Gastroesophageal sphincter (tissue), 4 donors: ENCODE data around the gene NOL4L. TPM values are rescaled to one million over a fixed set of nuclear protein-coding genes. Genes with fewer than 3 reads are reported as not detected.
A peak's percentile ranks its signal among the peaks of the same experiment; 100 is the strongest.

Experiments
- ATAC-seq: fragments of 150-250 bp; one replicate; pipeline ENCODE4 v1.9.1; 2016; ENCODE audit warnings: mild to moderate bottlenecking, moderate library complexity
- H3K27ac ChIP-seq, 4 donors: fragments of 200-600 bp; sonication (generic) in 3 of 4; 1 replicate in 3 of 4; 2 replicates in 1 of 4; pipeline ENCODE4 v1.5.1; 2016 to 2019
- H3K27me3 ChIP-seq: fragments of 200-600 bp; sonication (generic); one replicate; pipeline ENCODE4 v1.5.1; 2019
- H3K36me3 ChIP-seq, 2 donors: fragments of 200-600 bp; sonication (generic); one replicate each; pipeline ENCODE4 v1.5.1; 2019; ENCODE audit warnings: control low read depth in 1 of 2
- H3K4me1 ChIP-seq, 3 donors: fragments of 200-600 bp; sonication (generic); 1 replicate in 2 of 3; 2 replicates in 1 of 3; pipeline ENCODE4 v1.5.1; 2016 to 2019; ENCODE audit warnings: control low read depth in 2 of 3
- H3K4me3 ChIP-seq, 2 donors: fragments of 200-600 bp; sonication (generic); one replicate each; pipeline ENCODE4 v1.5.1; 2019; ENCODE audit warnings: mild to moderate bottlenecking in 1 of 2, moderate library complexity in 1 of 2
- H3K9me3 ChIP-seq, 3 donors: fragments of 200-600 bp; sonication (generic); one replicate each; pipeline ENCODE4 v1.5.1; 2017 to 2019; ENCODE audit warnings: control low read depth in 2 of 3
- EP300 ChIP-seq: sonication (generic); formaldehyde crosslinking; IDR thresholded peaks from one replicate; pipeline ENCODE4 v1.6.1; 2017; ENCODE audit warnings: antibody characterized with exemption, mild to moderate bottlenecking
- POLR2A ChIP-seq, 2 donors: fragments of 450-650 bp; IDR thresholded peaks; one replicate each; pipeline ENCODE4 v1.6.1; 2017; ENCODE audit warnings: antibody characterized with exemption in 2 of 2, mild to moderate bottlenecking in 2 of 2, moderate library complexity in 1 of 2
- POLR2AphosphoS5 ChIP-seq: sonication (generic); formaldehyde crosslinking; IDR thresholded peaks from one replicate; pipeline ENCODE4 v1.6.1; 2017; ENCODE audit warnings: antibody characterized with exemption
- WGBS, 2 donors: methylation state at CpG; one replicate each; pipeline ENCODE4 v1.1.5; 2018; ENCODE audit warnings: low coverage in 1 of 2; 5-methylcytosine and 5-hydroxymethylcytosine counted together
- total RNA-seq, 4 donors: library from RNA; depleted of rRNA; stranded (reverse); fragments of >200 nt; gene quantifications; one replicate each; pipeline ENCODE4 v1.1.0, GENCODE V29; 2016
- TF ChIP-seq, protein P1 (sequence below), 4 experiments: fragments of 200-600 bp in 2 of 4; fragments of 450-650 bp in 2 of 4; sonication (generic) in 1 of 4; IDR thresholded peaks; one replicate each; pipeline ENCODE4 v1.5.1; 2017 to 2019; ENCODE audit warnings: antibody characterized with exemption in 4 of 4, mild to moderate bottlenecking in 2 of 4, moderate library complexity in 2 of 4

NOL4L gene
- total RNA-seq, 4 donors from 2014 or later = 9.0 to 14.7 (median 10.8) TPM

- peaks cover 28% of the 10 kb centered on the region for H3K27me3 ChIP-seq
- peak overlapping the region in 1 of 2 donors; percentile 76 for H3K4me3 ChIP-seq
- H3K27ac ChIP-seq = no peak overlapping the region
- H3K36me3 ChIP-seq = no peaks in the 10 kb centered on the region
- ATAC-seq = no peak
- TF ChIP-seq POLR2AphosphoS5 (no peak), POLR2A (IDR thresholded peaks at IDR 0.05) (no peak), EP300 (no peak)
- TF ChIP-seq, protein P1, sequence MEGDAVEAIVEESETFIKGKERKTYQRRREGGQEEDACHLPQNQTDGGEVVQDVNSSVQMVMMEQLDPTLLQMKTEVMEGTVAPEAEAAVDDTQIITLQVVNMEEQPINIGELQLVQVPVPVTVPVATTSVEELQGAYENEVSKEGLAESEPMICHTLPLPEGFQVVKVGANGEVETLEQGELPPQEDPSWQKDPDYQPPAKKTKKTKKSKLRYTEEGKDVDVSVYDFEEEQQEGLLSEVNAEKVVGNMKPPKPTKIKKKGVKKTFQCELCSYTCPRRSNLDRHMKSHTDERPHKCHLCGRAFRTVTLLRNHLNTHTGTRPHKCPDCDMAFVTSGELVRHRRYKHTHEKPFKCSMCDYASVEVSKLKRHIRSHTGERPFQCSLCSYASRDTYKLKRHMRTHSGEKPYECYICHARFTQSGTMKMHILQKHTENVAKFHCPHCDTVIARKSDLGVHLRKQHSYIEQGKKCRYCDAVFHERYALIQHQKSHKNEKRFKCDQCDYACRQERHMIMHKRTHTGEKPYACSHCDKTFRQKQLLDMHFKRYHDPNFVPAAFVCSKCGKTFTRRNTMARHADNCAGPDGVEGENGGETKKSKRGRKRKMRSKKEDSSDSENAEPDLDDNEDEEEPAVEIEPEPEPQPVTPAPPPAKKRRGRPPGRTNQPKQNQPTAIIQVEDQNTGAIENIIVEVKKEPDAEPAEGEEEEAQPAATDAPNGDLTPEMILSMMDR (IDR thresholded peaks at IDR 0.05) = no peak
- peaks cover 0 to 38% (median 0%) of the 10 kb centered on the region in 3 donors for H3K4me1 ChIP-seq
- H3K9me3 ChIP-seq = no peaks in the 10 kb centered on the region
- WGBS, 2 donors = 48 to 52% methylated on average over 3 to 9 of the region's 32 CpGs
Measured at GRCh38 chr20:32585586-32586127, 524 bp upstream of the NOL4L start.

DNA sequence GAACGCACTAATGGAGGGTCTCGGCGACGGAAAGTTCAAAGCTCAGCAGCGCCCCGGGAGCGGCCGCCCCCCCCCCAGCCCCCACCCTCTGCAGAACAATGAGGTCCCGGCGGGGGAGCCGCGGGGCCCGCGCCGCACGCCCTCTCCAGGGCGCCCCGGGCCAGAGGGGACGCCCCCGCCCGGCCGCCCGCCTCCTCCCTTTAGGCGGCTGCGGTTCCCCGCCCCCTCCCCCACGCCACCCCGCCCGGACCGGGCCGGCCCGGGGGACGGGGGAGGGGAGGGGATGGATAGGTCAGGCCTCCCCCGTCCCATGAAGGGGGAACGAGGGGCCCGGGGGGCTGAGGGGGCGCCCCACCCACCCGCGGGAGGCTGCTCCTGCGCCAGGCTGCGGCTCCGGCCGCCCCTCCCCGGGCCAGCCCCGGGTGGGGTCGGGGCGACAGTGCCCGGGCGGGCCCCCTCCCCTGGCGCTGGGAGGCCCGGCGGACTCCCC is 1.5 kb downstream of the NOL4L start:
- Histone ChIP-seq H3K4me1 (peaks cover 0 to 38% (median 0%) of the 10 kb centered on the region in 3 donors), H3K9me3 (no peaks in the 10 kb centered on the region), H3K36me3 (no peaks in the 10 kb centered on the region), H3K27ac (peak overlapping the region in 3 of 4 donors; percentile 62 to 68 (median 65)), H3K27me3 (peaks cover 28% of the 10 kb centered on the region), H3K4me3 (peak overlapping the region; percentile 72 to 76)
- TF ChIP-seq POLR2A (IDR thresholded peaks at IDR 0.05) = no peak
- TF ChIP-seq EP300 = no peak
- TF ChIP-seq, protein P1 (IDR thresholded peaks at IDR 0.05) = no peak
- no peak for TF ChIP-seq POLR2AphosphoS5
- WGBS, 2 donors = no CpG with 5 or more reads among the region's 52 CpGs
- peak; percentile 8 for ATAC-seq

DNA sequence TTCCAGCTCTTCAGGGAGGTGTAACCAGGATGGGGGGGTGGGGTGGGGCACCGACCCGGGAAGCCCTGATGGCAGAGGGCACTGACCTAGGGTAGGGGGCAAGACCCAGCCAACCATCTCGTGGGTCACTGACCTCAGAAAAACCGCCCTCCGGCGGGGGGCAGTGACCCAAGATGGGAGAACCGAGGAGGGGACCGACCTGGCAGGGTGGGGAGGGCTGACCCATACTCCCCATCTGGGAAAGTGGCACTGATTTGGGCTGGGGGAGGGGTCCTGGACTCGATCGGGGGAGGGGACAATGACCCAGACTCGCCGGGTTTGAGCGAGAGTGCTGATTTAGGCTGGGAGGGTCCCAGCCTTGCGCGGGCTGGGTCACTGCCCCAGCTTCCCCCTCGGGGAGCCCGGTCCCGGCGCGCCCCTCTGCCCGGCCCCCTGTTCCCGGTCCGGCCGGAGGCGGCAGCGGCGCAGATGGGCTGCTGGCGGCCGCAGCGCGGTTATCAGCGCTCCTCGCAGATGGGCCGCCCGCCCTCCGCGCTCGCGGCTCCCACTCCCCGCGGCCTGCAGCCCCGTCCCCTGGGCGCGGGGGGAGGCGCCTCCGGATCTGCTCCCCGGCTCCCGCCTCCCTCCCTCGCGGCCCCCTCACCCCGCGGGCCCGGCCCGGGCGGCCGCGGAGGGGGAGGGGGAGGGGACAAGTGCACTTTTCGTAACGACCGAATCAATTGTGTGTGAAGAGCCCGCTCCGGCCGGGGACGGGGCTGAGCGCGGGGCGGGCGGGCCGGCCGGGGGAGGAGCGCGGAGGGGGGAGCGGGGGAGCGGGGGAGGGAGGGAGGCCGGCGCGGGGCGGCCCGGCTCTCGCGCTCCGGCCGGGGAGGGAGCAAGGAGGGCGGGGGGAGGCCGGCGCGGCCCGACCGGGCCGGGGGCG is 2.2 kb downstream of the NOL4L start:
- Histone ChIP-seq H3K4me3 (peak overlapping the region; percentile 72 to 76), H3K27ac (peak overlapping the region in 3 of 4 donors; percentile 62 to 69 (median 68)), H3K4me1 (peaks cover 0 to 38% (median 0%) of the 10 kb centered on the region in 3 donors), H3K9me3 (no peaks in the 10 kb centered on the region), H3K27me3 (peaks cover 25% of the 10 kb centered on the region), H3K36me3 (no peaks in the 10 kb centered on the region)
- ATAC-seq = peak; percentile 20
- WGBS, 2 donors = 0% methylated on average over 1 of the region's 91 CpGs; no CpG with 5 or more reads in 1 of the 2 donors
- TF ChIP-seq POLR2AphosphoS5 = no peak
- TF ChIP-seq EP300 = no peak
- TF ChIP-seq POLR2A (IDR thresholded peaks at IDR 0.05) = no peak

DNA sequence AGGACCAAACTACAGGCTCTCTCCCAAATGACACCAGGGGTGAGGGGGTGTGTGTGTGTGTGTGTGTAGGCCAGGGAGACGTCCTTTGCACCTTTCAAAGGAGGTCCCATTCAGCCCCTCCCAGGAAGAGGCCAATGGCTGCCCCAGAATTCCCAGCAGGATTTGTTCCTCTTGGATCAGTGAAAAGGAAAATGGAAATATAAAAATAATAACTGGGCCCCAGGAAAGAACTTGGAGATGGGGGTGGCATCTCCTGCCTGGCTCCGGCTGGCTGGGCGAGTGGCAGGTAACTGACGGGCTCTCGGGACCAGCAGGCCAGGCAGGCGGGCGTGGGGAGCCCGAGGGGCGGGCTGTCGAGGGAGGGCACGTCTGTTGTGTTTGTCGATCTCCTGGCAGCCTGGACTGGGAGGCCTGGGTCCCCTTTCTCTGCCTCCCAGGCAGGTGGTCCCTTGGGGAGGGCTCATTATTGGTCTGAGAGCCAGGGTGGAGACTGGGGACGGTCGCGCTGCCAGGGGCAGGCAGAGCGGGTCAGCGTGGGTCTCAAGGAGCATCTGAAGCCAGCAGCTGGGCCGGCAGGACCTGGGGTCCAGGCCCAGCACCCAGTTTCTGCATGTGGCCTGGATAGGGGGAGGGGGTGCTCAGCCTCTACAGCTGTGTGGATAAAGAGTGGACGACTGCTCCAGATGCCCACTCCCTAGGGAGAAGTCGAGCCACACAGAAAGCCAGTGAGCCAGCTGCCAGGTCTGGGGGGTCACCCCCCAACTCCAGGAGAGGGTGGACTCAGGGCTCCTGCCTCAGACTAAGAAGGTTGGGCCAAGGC is 3.1 kb downstream of the NOL4L start:
- Histone ChIP-seq H3K4me1 (peaks cover 0 to 38% (median 0%) of the 10 kb centered on the region in 3 donors), H3K27me3 (peaks cover 22% of the 10 kb centered on the region), H3K9me3 (no peaks in the 10 kb centered on the region), H3K36me3 (no peaks in the 10 kb centered on the region), H3K4me3 (no peak overlapping the region), H3K27ac (peak overlapping the region in 2 of 4 donors; percentile 62 to 68)
- 100% methylated on average over 1 of the region's 20 CpGs; no CpG with 5 or more reads in 1 of the 2 donors for WGBS, 2 donors
- no peak for ATAC-seq
- TF ChIP-seq POLR2AphosphoS5 = no peak
- TF ChIP-seq EP300 = no peak
- TF ChIP-seq, protein P1 (IDR thresholded peaks at IDR 0.05) = no peak
